Fibroblast of lung (primary cell): ENCODE measurements around the gene TLL2. TPM values are rescaled to one million over a fixed set of nuclear protein-coding genes. Genes with fewer than 3 reads are reported as not detected.

Source experiments
- DNase-seq, 2 donors: peaks; one replicate each; pipeline versions ENCODE4 v3.0.0 to v3.0.0-alpha.2; 2010; ENCODE audit warnings: low read depth in 2 of 2
- H2AFZ ChIP-seq: 2 replicates; pipeline ENCODE4 v1.5.1; 2012; ENCODE audit warnings: low read length, control low read depth, inconsistent platforms
- H3K27ac ChIP-seq: 2 replicates; pipeline ENCODE4 v1.5.1; 2011; ENCODE audit warnings: low read length, control low read depth; ENCODE audit not compliant: insufficient read depth
- H3K27me3 ChIP-seq: 2 replicates; pipeline ENCODE4 v1.5.1; 2011; ENCODE audit warnings: mild to moderate bottlenecking, low read length; ENCODE audit not compliant: control insufficient read depth, insufficient read depth
- H3K36me3 ChIP-seq: 2 replicates; pipeline ENCODE4 v1.5.1; 2011; ENCODE audit warnings: low read length; ENCODE audit not compliant: control insufficient read depth, insufficient read depth
- H3K4me1 ChIP-seq: 2 replicates; pipeline ENCODE4 v1.5.1; 2011; ENCODE audit warnings: low read length; ENCODE audit not compliant: control insufficient read depth, insufficient read depth; ENCODE audit errors: extremely low read depth
- H3K4me2 ChIP-seq: 2 replicates; pipeline ENCODE4 v1.5.1; 2011; ENCODE audit warnings: low read length, control low read depth; ENCODE audit not compliant: insufficient read depth; ENCODE audit errors: extremely low read depth
- H3K4me3 ChIP-seq, 4 experiments: fragments of 200-600 bp in 1 of 4; sonication (generic) in 1 of 4; replicated peaks in 1 of 4; 2 replicates each; pipeline ENCODE4 v1.5.1; 2011 to 2016; ENCODE audit warnings: low read length in 4 of 4, low read depth in 3 of 4, mild to moderate bottlenecking in 3 of 4, control low read depth in 2 of 4, inconsistent platforms in 1 of 4, mixed read lengths in 1 of 4; ENCODE audit not compliant: insufficient read depth in 1 of 4; ENCODE audit errors: control extremely low read depth in 1 of 4
- H3K79me2 ChIP-seq: 2 replicates; pipeline ENCODE4 v1.5.1; 2012; ENCODE audit warnings: mild to moderate bottlenecking, low read length, inconsistent platforms; ENCODE audit not compliant: control insufficient read depth, insufficient read depth
- H3K9ac ChIP-seq: 2 replicates; pipeline ENCODE4 v1.5.1; 2011; ENCODE audit warnings: mild to moderate bottlenecking, low read length, control low read depth; ENCODE audit not compliant: insufficient read depth
- H3K9me3 ChIP-seq: 2 replicates; pipeline ENCODE4 v1.5.1; 2012; ENCODE audit warnings: low read depth, low read length; ENCODE audit not compliant: control insufficient read depth, insufficient read depth
- H4K20me1 ChIP-seq: 2 replicates; pipeline ENCODE4 v1.5.1; 2011; ENCODE audit warnings: low read length; ENCODE audit not compliant: control insufficient read depth, insufficient read depth; ENCODE audit errors: extremely low read depth
- EZH2 ChIP-seq: IDR thresholded peaks from 2 replicates; pipeline ENCODE4 v1.5.1; 2012; ENCODE audit warnings: low read length, control low read depth, mild to moderate bottlenecking; ENCODE audit errors: missing control alignments
- polyA plus RNA-seq, 2 donors: library from polyadenylated mRNA; depleted of rRNA in 1 of 2; stranded (reverse) in 1 of 2; unstranded in 1 of 2; fragments of >200 nt; gene quantifications; 2 replicates each; pipeline ENCODE4 v1.2.1, GENCODE V29; 2011 to 2012; ENCODE audit warnings: missing spikeins in 1 of 2
- total RNA-seq: library from RNA; depleted of rRNA; stranded (reverse); fragments of >200 nt; gene quantifications from 2 replicates; pipeline ENCODE4 v1.2.1, GENCODE V29; 2014
- TF ChIP-seq, protein P1 (sequence below), 2 donors: IDR thresholded peaks in 1 of 2; conservative IDR thresholded peaks in 1 of 2; 1 replicate in 1 of 2; 2 replicates in 1 of 2; pipeline ENCODE4 v1.5.1; 2011 to 2012; ENCODE audit warnings: low read length in 2 of 2, control low read depth in 1 of 2, inconsistent platforms in 1 of 2, low read depth in 1 of 2, mild to moderate bottlenecking in 1 of 2

Gene TLL2
- total and polyA plus RNA-seq, 2 donors (not counting 1 experiment from before 2014, with no cell fraction given) = 0.05 to 0.17 TPM

DNA sequence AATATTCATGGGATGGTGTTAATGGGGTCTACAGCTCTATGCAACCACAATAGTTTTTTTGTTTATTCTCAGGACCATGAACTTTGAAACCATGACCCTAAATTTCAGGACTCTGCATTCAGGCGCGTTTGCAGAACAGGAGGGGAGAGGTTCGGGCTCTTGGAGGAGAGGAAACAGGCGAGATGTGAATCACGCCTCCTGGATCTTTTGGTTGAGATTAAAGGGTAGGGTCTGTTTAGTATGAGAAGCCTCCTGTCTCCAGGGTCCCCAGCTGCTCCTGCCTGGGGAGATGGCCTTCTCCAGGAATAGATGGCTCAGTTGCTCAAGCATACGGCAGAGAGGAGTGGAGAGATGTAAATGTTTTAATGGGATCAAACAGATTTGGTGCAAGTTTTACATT is 18.2 kb downstream of the TLL2 start:
- Histone ChIP-seq H3K4me1 (no peaks in the 10 kb centered on the region), H2AFZ (no peak overlapping the region), H3K27me3 (no peaks in the 10 kb centered on the region), H3K27ac (no peak overlapping the region), H3K9me3 (no peaks in the 10 kb centered on the region), H4K20me1 (no peaks in the 10 kb centered on the region), H3K4me2 (no peak overlapping the region), H3K9ac (no peak overlapping the region), H3K36me3 (no peaks in the 10 kb centered on the region), H3K79me2 (no peaks in the 10 kb centered on the region), H3K4me3 (no peak overlapping the region)
- no peak for TF ChIP-seq EZH2
- TF ChIP-seq, protein P1, sequence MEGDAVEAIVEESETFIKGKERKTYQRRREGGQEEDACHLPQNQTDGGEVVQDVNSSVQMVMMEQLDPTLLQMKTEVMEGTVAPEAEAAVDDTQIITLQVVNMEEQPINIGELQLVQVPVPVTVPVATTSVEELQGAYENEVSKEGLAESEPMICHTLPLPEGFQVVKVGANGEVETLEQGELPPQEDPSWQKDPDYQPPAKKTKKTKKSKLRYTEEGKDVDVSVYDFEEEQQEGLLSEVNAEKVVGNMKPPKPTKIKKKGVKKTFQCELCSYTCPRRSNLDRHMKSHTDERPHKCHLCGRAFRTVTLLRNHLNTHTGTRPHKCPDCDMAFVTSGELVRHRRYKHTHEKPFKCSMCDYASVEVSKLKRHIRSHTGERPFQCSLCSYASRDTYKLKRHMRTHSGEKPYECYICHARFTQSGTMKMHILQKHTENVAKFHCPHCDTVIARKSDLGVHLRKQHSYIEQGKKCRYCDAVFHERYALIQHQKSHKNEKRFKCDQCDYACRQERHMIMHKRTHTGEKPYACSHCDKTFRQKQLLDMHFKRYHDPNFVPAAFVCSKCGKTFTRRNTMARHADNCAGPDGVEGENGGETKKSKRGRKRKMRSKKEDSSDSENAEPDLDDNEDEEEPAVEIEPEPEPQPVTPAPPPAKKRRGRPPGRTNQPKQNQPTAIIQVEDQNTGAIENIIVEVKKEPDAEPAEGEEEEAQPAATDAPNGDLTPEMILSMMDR (conservative IDR thresholded peaks at IDR 0.05 in 1 of 2, IDR thresholded peaks at IDR 0.05 in 1 of 2; ENCODE audit: low read depth in 1 of 2, low read length in 2 of 2) = no peak
- DNase-seq = no peak

DNA sequence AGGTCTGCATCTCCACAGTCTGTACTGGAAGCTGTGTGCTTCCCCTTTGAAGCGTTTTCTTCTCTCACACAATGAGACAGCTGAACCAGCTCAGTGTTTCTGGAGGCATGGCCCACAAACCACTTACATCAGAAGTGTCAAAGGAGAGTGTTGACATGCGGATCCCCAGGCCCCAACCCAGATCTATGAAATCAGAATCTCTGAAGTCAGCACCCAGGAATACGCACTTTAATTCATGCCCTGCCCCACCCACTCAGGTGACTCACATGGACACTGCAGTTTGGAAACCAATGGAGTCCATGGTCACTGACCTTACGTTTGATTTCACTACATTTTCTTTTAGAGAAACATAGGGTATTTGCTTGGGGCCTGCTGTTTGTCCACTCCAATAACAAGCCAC is 19.0 kb downstream of the TLL2 start:
- Histone ChIP-seq H3K4me2 (no peak overlapping the region), H3K27me3 (no peaks in the 10 kb centered on the region), H3K4me1 (no peaks in the 10 kb centered on the region), H3K9me3 (no peaks in the 10 kb centered on the region), H2AFZ (no peak overlapping the region), H3K79me2 (no peaks in the 10 kb centered on the region), H3K36me3 (no peaks in the 10 kb centered on the region), H3K4me3 (no peak overlapping the region), H3K9ac (no peak overlapping the region), H3K27ac (no peak overlapping the region), H4K20me1 (no peaks in the 10 kb centered on the region)
- no peak for TF ChIP-seq EZH2
- TF ChIP-seq, protein P1 (conservative IDR thresholded peaks at IDR 0.05 in 1 of 2, IDR thresholded peaks at IDR 0.05 in 1 of 2; ENCODE audit: low read depth in 1 of 2, low read length in 2 of 2) = no peak
- no peak for DNase-seq

- no peaks in the 10 kb centered on the region for H4K20me1 ChIP-seq
- no peak overlapping the region for H3K9ac ChIP-seq
- no peak for DNase-seq
- no peaks in the 10 kb centered on the region for H3K9me3 ChIP-seq
- no peak overlapping the region for H3K4me2 ChIP-seq
- H3K27me3 ChIP-seq = no peaks in the 10 kb centered on the region
- no peak for TF ChIP-seq EZH2
- TF ChIP-seq, protein P1 (conservative IDR thresholded peaks at IDR 0.05 in 1 of 2, IDR thresholded peaks at IDR 0.05 in 1 of 2; ENCODE audit: low read depth in 1 of 2, low read length in 2 of 2) = no peak
- H3K79me2 ChIP-seq = no peaks in the 10 kb centered on the region
- no peak overlapping the region for H3K4me3 ChIP-seq
- no peaks in the 10 kb centered on the region for H3K4me1 ChIP-seq
- no peak overlapping the region for H3K27ac ChIP-seq
- H3K36me3 ChIP-seq = no peaks in the 10 kb centered on the region
- H2AFZ ChIP-seq = no peak overlapping the region
Observed at GRCh38 chr10:96493871-96494525, 19.7 kb downstream of the TLL2 start.
